MM.1S (cell line): ENCODE results near the gene SHC1.

Source experiments
- CTCF ChIP-seq: fragments of 300-600 bp; sonication (generic); IDR thresholded peaks from 2 replicates; pipeline ENCODE4 v1.5.1; 2016; ENCODE audit warnings: antibody characterized with exemption, low read length, mixed read lengths
- EZH2 ChIP-seq: fragments of 300-600 bp; sonication (generic); optimal IDR thresholded peaks from 2 replicates; pipeline ENCODE3; 2017; ENCODE audit warnings: low read depth, mild to moderate bottlenecking, antibody characterized with exemption, low read length, mixed read lengths

- TF ChIP-seq CTCF (no peak), EZH2 (no peak)
These were observed 46.9 kb downstream of the SHC1 start for GRCh38 chr1:154923695-154924094.
